GM06990 (cell line): ENCODE data around the gene PLD4.

Source experiments
- DNase-seq: peaks from one replicate; pipeline ENCODE4 v3.0.0-alpha.2; 2011; ENCODE audit not compliant: insufficient read length; ENCODE audit errors: extremely low read depth
- H3K27me3 ChIP-seq: replicated peaks from 2 replicates; pipeline ENCODE4 v1.6.0; 2011; ENCODE audit warnings: low read length; ENCODE audit not compliant: control insufficient read depth, insufficient read depth
- H3K36me3 ChIP-seq: 2 replicates; pipeline ENCODE4 v1.5.1; 2011; ENCODE audit warnings: low read length; ENCODE audit not compliant: control insufficient read depth, insufficient read depth
- H3K4me3 ChIP-seq: replicated peaks from 2 replicates; pipeline ENCODE4 v1.5.1; 2011; ENCODE audit warnings: low read depth, mild to moderate bottlenecking, control low read depth, low read length
- CTCF ChIP-seq: IDR thresholded peaks from 2 replicates; pipeline ENCODE4 v1.5.1; 2011; ENCODE audit warnings: low read length, control low read depth, mild to moderate bottlenecking, inconsistent platforms; ENCODE audit not compliant: insufficient read depth, poor library complexity, severe bottlenecking

The PLD4 gene

GRCh38 chr14:104937694-104938365 lies 13.2 kb downstream of the PLD4 start:
- Histone ChIP-seq H3K27me3 (peaks cover 7% of the 10 kb centered on the region), H3K36me3 (no peaks in the 10 kb centered on the region), H3K4me3 (no peak overlapping the region)
- TF ChIP-seq CTCF, result no peak
- DNase-seq, result no peak

- Histone ChIP-seq H3K36me3 (no peaks in the 10 kb centered on the region), H3K4me3 (no peak overlapping the region), H3K27me3 (peaks cover 7% of the 10 kb centered on the region)
- no peak for TF ChIP-seq CTCF
- no peak for DNase-seq
Observed at GRCh38 chr14:104938436-104938835, 13.8 kb downstream of the PLD4 start.

GRCh38 chr14:104938960-104939359 lies 14.3 kb downstream of the PLD4 start:
- peaks cover 7% of the 10 kb centered on the region for H3K27me3 ChIP-seq
- H3K4me3 ChIP-seq, result no peak overlapping the region
- no peak for TF ChIP-seq CTCF
- DNase-seq, result no peak
- H3K36me3 ChIP-seq, result no peaks in the 10 kb centered on the region

GRCh38 chr14:104939666-104940410 lies 15.2 kb downstream of the PLD4 start:
- no peak overlapping the region for H3K4me3 ChIP-seq
- H3K27me3 ChIP-seq, result peaks cover 4% of the 10 kb centered on the region
- H3K36me3 ChIP-seq, result no peaks in the 10 kb centered on the region
- no peak for DNase-seq
- no peak for TF ChIP-seq CTCF

- no peak for TF ChIP-seq CTCF
- H3K4me3 ChIP-seq, result no peak overlapping the region
- H3K27me3 ChIP-seq, result peaks cover 4% of the 10 kb centered on the region
- no peaks in the 10 kb centered on the region for H3K36me3 ChIP-seq
- DNase-seq, result no peak
Observed at GRCh38 chr14:104940526-104941150, 16.0 kb downstream of the PLD4 start.
